OCI-LY7 (cell line): ENCODE results near the gene DFFB.

ENCODE experiments used
- EZH2phosphoT487 ChIP-seq: fragments of 200-600 bp; sonication (generic); IDR thresholded peaks from 2 replicates; pipeline ENCODE4 v1.6.1; 2018; ENCODE audit warnings: low read depth, borderline replicate concordance, mild to moderate bottlenecking, mixed run types, antibody characterized with exemption, low read length, moderate library complexity, mixed read lengths
- TF ChIP-seq, protein P1 (sequence below): fragments of 200-600 bp; sonication (generic); conservative IDR thresholded peaks from 2 replicates; pipeline ENCODE4 v1.5.1; 2014; ENCODE audit warnings: mild to moderate bottlenecking, antibody characterized with exemption, low read length, moderate library complexity, mixed read lengths

DNA sequence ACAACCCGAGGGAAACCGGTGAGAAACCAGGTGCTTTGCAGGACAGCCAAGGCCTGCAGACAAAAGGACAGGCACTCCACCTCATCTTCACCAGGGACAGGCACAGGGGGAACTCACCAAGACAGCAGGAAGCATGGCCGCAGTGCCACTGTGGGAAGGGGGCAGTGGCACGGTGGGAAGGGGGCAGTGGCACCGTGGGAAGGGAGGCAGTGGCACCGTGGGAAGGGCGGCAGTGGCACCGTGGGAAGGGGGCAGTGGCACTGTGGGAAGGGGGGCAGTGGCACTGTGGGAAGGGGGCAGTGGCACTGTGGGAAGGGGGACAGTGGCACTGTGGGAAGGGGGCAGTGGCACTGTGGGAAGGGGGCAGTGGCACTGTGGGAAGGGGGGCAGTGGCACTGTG, 32.6 kb upstream of the DFFB start:
- TF ChIP-seq, protein P1, sequence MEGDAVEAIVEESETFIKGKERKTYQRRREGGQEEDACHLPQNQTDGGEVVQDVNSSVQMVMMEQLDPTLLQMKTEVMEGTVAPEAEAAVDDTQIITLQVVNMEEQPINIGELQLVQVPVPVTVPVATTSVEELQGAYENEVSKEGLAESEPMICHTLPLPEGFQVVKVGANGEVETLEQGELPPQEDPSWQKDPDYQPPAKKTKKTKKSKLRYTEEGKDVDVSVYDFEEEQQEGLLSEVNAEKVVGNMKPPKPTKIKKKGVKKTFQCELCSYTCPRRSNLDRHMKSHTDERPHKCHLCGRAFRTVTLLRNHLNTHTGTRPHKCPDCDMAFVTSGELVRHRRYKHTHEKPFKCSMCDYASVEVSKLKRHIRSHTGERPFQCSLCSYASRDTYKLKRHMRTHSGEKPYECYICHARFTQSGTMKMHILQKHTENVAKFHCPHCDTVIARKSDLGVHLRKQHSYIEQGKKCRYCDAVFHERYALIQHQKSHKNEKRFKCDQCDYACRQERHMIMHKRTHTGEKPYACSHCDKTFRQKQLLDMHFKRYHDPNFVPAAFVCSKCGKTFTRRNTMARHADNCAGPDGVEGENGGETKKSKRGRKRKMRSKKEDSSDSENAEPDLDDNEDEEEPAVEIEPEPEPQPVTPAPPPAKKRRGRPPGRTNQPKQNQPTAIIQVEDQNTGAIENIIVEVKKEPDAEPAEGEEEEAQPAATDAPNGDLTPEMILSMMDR, result no peak
- no peak for TF ChIP-seq EZH2phosphoT487
